Neural progenitor cell (in vitro differentiated cells): ENCODE results near the gene RS1. TPM values are rescaled to one million over a fixed set of nuclear protein-coding genes. Genes with fewer than 3 reads are reported as not detected.
A peak's percentile ranks its signal among the peaks of the same experiment; 100 is the strongest.

Source experiments
- DNase-seq: peaks from one replicate; pipeline ENCODE4 v3.0.0-alpha.2; 2016; ENCODE audit warnings: low spot score
- H2AFZ ChIP-seq: fragments of 200-600 bp; sonication (generic); replicated peaks from 2 replicates; pipeline ENCODE4 v1.6.1; 2016; ENCODE audit warnings: antibody characterized with exemption
- H3F3A ChIP-seq: fragments of 200-600 bp; sonication (generic); 2 replicates; pipeline ENCODE4 v1.6.1; 2016; ENCODE audit warnings: antibody characterized with exemption, low read depth
- H3K27ac ChIP-seq: fragments of 200-600 bp; sonication (generic); 2 replicates; pipeline ENCODE4 v1.5.1; 2016; ENCODE audit warnings: mild to moderate bottlenecking
- H3K27me3 ChIP-seq: fragments of 200-600 bp; sonication (generic); 2 replicates; pipeline ENCODE4 v1.6.1; 2016; ENCODE audit warnings: mild to moderate bottlenecking, moderate library complexity
- H3K36me3 ChIP-seq: fragments of 200-600 bp; sonication (generic); 2 replicates; pipeline ENCODE4 v1.5.1; 2016
- H3K4me1 ChIP-seq: fragments of 200-600 bp; sonication (generic); 2 replicates; pipeline ENCODE4 v1.6.1; 2016; ENCODE audit warnings: mixed run types
- H3K4me2 ChIP-seq: fragments of 200-600 bp; sonication (generic); 2 replicates; pipeline ENCODE4 v1.6.1; 2016
- H3K4me3 ChIP-seq: fragments of 200-600 bp; sonication (generic); 2 replicates; pipeline ENCODE4 v1.5.1; 2016
- H3K79me2 ChIP-seq: fragments of 200-600 bp; sonication (generic); 2 replicates; pipeline ENCODE4 v1.6.1; 2016; ENCODE audit warnings: low read depth
- H3K9ac ChIP-seq: fragments of 200-600 bp; sonication (generic); 2 replicates; pipeline ENCODE4 v1.6.1; 2016
- H3K9me3 ChIP-seq: fragments of 200-600 bp; sonication (generic); 2 replicates; pipeline ENCODE4 v1.5.1; 2016; ENCODE audit warnings: low read depth
- H4K20me1 ChIP-seq: fragments of 200-600 bp; sonication (generic); 2 replicates; pipeline ENCODE4 v1.6.1; 2016; ENCODE audit warnings: low read depth
- H3K27ac Mint-ChIP-seq: 3 replicates; pipeline ENCODE4 v1.8.0; 2021; ENCODE audit warnings: mixed read lengths
- H3K27me3 Mint-ChIP-seq: 2 replicates; pipeline ENCODE4 v1.8.0; 2022; ENCODE audit warnings: low read depth, mild to moderate bottlenecking, inconsistent platforms, moderate library complexity, mixed read lengths; ENCODE audit not compliant: insufficient read depth
- H3K36me3 Mint-ChIP-seq: 3 replicates; pipeline ENCODE4 v1.8.0; 2021; ENCODE audit warnings: mixed read lengths
- H3K4me1 Mint-ChIP-seq: 3 replicates; pipeline ENCODE4 v1.8.0; 2021; ENCODE audit warnings: mixed read lengths
- H3K4me3 Mint-ChIP-seq: 3 replicates; pipeline ENCODE4 v1.8.0; 2021; ENCODE audit warnings: mild to moderate bottlenecking, moderate library complexity, mixed read lengths
- H3K9me3 Mint-ChIP-seq: 3 replicates; pipeline ENCODE4 v1.8.0; 2020; ENCODE audit warnings: mixed read lengths
- CTCF ChIP-seq: fragments of 200-600 bp; sonication (generic); IDR thresholded peaks from 2 replicates; pipeline ENCODE4 v1.5.1; 2017; ENCODE audit warnings: antibody characterized with exemption, mild to moderate bottlenecking
- EZH2 ChIP-seq: fragments of 200-600 bp; sonication (generic); IDR thresholded peaks from 2 replicates; pipeline ENCODE4 v1.6.1; 2017; ENCODE audit warnings: antibody characterized with exemption, mild to moderate bottlenecking, moderate library complexity
- EZH2phosphoT487 ChIP-seq: fragments of 200-600 bp; sonication (generic); IDR thresholded peaks from 2 replicates; pipeline ENCODE4 v1.6.1; 2017; ENCODE audit warnings: antibody characterized with exemption
- total RNA-seq: library from RNA; depleted of rRNA; stranded (reverse); fragments of >200 nt; gene quantifications from 2 replicates; pipeline ENCODE4 v1.2.3, GENCODE V29; 2015; ENCODE audit warnings: low replicate concordance

Gene RS1
- total RNA-seq, 1 donor from 2014 or later = not detected

- no peak overlapping the region for H3K27ac ChIP-seq
- no peak for TF ChIP-seq CTCF
- no peak for TF ChIP-seq EZH2phosphoT487
- TF ChIP-seq EZH2 = no peak
- no peaks in the 10 kb centered on the region for H3K36me3 ChIP-seq
- no peak overlapping the region for H3K9ac ChIP-seq
- Mint-ChIP-seq H3K4me3 (no peak overlapping the region), H3K27ac (no peak overlapping the region), H3K36me3 (no peaks in the 10 kb centered on the region), H3K4me1 (peaks cover 39% of the 10 kb centered on the region), H3K9me3 (peaks cover 12% of the 10 kb centered on the region), H3K27me3 (peaks cover 4% of the 10 kb centered on the region)
- H3K9me3 ChIP-seq = no peaks in the 10 kb centered on the region
- no peak overlapping the region for H3K4me2 ChIP-seq
- H2AFZ ChIP-seq = no peak overlapping the region
- peaks cover 10% of the 10 kb centered on the region for H3K4me1 ChIP-seq
- no peaks in the 10 kb centered on the region for H3F3A ChIP-seq
- no peaks in the 10 kb centered on the region for H4K20me1 ChIP-seq
- no peak overlapping the region for H3K4me3 ChIP-seq
- no peaks in the 10 kb centered on the region for H3K79me2 ChIP-seq
- no peak for DNase-seq
- H3K27me3 ChIP-seq = no peaks in the 10 kb centered on the region
These were observed 24.3 kb downstream of the RS1 start for GRCh38 chrX:18647621-18648020.

- no peak for DNase-seq
- no peaks in the 10 kb centered on the region for H3K79me2 ChIP-seq
- H3K27me3 ChIP-seq = no peaks in the 10 kb centered on the region
- no peak overlapping the region for H3K27ac Mint-ChIP-seq
- H3K9me3 Mint-ChIP-seq = peaks cover 10% of the 10 kb centered on the region
- no peak overlapping the region for H3K27ac ChIP-seq
- peaks cover 19% of the 10 kb centered on the region for H3K4me1 Mint-ChIP-seq
- no peak overlapping the region for H3K4me3 ChIP-seq
- no peaks in the 10 kb centered on the region for H3K36me3 Mint-ChIP-seq
- TF ChIP-seq CTCF = no peak
- TF ChIP-seq EZH2phosphoT487 = no peak
- no peak for TF ChIP-seq EZH2
- H2AFZ ChIP-seq = no peak overlapping the region
- no peaks in the 10 kb centered on the region for H3K36me3 ChIP-seq
- H3F3A ChIP-seq = no peaks in the 10 kb centered on the region
- H3K4me3 Mint-ChIP-seq = no peak overlapping the region
- no peak overlapping the region for H3K4me2 ChIP-seq
- H3K27me3 Mint-ChIP-seq = peaks cover 5% of the 10 kb centered on the region
- H4K20me1 ChIP-seq = no peaks in the 10 kb centered on the region
- peaks cover 5% of the 10 kb centered on the region for H3K4me1 ChIP-seq
- H3K9ac ChIP-seq = no peak overlapping the region
- no peaks in the 10 kb centered on the region for H3K9me3 ChIP-seq
These were observed 28.1 kb downstream of the RS1 start for GRCh38 chrX:18643853-18644252.

- no peak overlapping the region for H3K4me3 Mint-ChIP-seq
- H3K36me3 ChIP-seq = no peaks in the 10 kb centered on the region
- H3K4me3 ChIP-seq = no peak overlapping the region
- H3F3A ChIP-seq = no peaks in the 10 kb centered on the region
- no peak overlapping the region for H3K27ac Mint-ChIP-seq
- H3K4me1 Mint-ChIP-seq = peaks cover 19% of the 10 kb centered on the region
- peaks cover 10% of the 10 kb centered on the region for H3K9me3 Mint-ChIP-seq
- H3K4me2 ChIP-seq = no peak overlapping the region
- H3K9ac ChIP-seq = no peak overlapping the region
- H3K9me3 ChIP-seq = no peaks in the 10 kb centered on the region
- no peaks in the 10 kb centered on the region for H4K20me1 ChIP-seq
- TF ChIP-seq EZH2phosphoT487 (no peak), EZH2 (no peak), CTCF (no peak)
- H3K27ac ChIP-seq = no peak overlapping the region
- no peaks in the 10 kb centered on the region for H3K79me2 ChIP-seq
- peaks cover 5% of the 10 kb centered on the region for H3K4me1 ChIP-seq
- no peaks in the 10 kb centered on the region for H3K27me3 ChIP-seq
- H3K27me3 Mint-ChIP-seq = peaks cover 5% of the 10 kb centered on the region
- no peak overlapping the region for H2AFZ ChIP-seq
- no peak for DNase-seq
- no peaks in the 10 kb centered on the region for H3K36me3 Mint-ChIP-seq
These were observed 28.7 kb downstream of the RS1 start for GRCh38 chrX:18643243-18643642.

- Histone ChIP-seq H3K4me3 (no peak overlapping the region), H3K79me2 (no peaks in the 10 kb centered on the region), H3F3A (no peaks in the 10 kb centered on the region), H3K27ac (no peak overlapping the region), H3K36me3 (no peaks in the 10 kb centered on the region), H3K9me3 (no peaks in the 10 kb centered on the region), H3K27me3 (no peaks in the 10 kb centered on the region), H3K9ac (no peak overlapping the region), H2AFZ (no peak overlapping the region), H3K4me2 (no peak overlapping the region), H4K20me1 (no peaks in the 10 kb centered on the region), H3K4me1 (peaks cover 5% of the 10 kb centered on the region)
- peaks cover 3% of the 10 kb centered on the region for H3K27me3 Mint-ChIP-seq
- DNase-seq = peak; percentile 77
- no peak for TF ChIP-seq EZH2
- peaks cover 5% of the 10 kb centered on the region for H3K4me1 Mint-ChIP-seq
- peaks cover 6% of the 10 kb centered on the region for H3K9me3 Mint-ChIP-seq
- no peak overlapping the region for H3K27ac Mint-ChIP-seq
- no peak overlapping the region for H3K4me3 Mint-ChIP-seq
- no peaks in the 10 kb centered on the region for H3K36me3 Mint-ChIP-seq
These were observed 31.2 kb downstream of the RS1 start for GRCh38 chrX:18640686-18641085.
